ENCODE data around the gene MYD88. TPM values are rescaled to one million over a fixed set of nuclear protein-coding genes. Genes with fewer than 3 reads are reported as not detected.

MYD88 gene
- total and polyA plus RNA-seq, 2 experiments from 2014 or later: 6.7 to 32.1 TPM

GRCh38 chr3:38140326-38141172 is 2.1 kb downstream of the MYD88 start:
- peaks cover 15% of the 10 kb centered on the region; the same call in 1 of the 2 replicates for H3K4me1 ChIP-seq (ENCODE audit: insufficient read depth)
- H3K27me3 ChIP-seq (replicated peaks; ENCODE audit: insufficient read depth): no peaks in the 10 kb centered on the region
- no peaks in the 10 kb centered on the region for H3K36me3 ChIP-seq (ENCODE audit: low read depth)
- in situ Hi-C loops (cut with MboI): no loop called here
- H2AFZ ChIP-seq: no peak overlapping the region
- no peak overlapping the region for H3K27ac ChIP-seq
- H3K9me2 ChIP-seq (ENCODE audit: insufficient read depth): no peaks in the 10 kb centered on the region
- no peak overlapping the region for H3K9ac ChIP-seq
- no peak for DNase-seq
- H3K4me2 ChIP-seq (ENCODE audit: unreplicated experiment): peak overlapping the region; percentile 95
- H3K79me2 ChIP-seq (ENCODE audit: insufficient read depth): peaks cover 28% of the 10 kb centered on the region
- H3K9me3 ChIP-seq (ENCODE audit: low read depth): no peaks in the 10 kb centered on the region
- no peak overlapping the region for H3K4me3 ChIP-seq
- no peaks in the 10 kb centered on the region for H4K20me1 ChIP-seq (ENCODE audit: insufficient read depth)
- 92 to 93% methylated on average over 13 of the region's 13 CpGs for WGBS, 2 experiments (ENCODE audit: low coverage in 1 of 2, low lambda C conversion rate in 2 of 2, missing lambda C conversion rate in 2 of 2)
- TF ChIP-seq EZH2 (IDR thresholded peaks at IDR 0.05; ENCODE audit: insufficient read depth, poor library complexity, severe bottlenecking) (no peak), EZH2phosphoT487 (IDR thresholded peaks at IDR 0.05; ENCODE audit: insufficient read depth, low read depth) (no peak)
- 0 out of 2 replicates have a peak, but pooled peaks cover 8% of the 10 kb centered on the region for H3F3A ChIP-seq (ENCODE audit: insufficient read depth)

GRCh38 chr3:38141173-38141951 is 2.9 kb downstream of the MYD88 start:
- no peak overlapping the region for H3K27ac ChIP-seq
- H3K4me1 ChIP-seq (ENCODE audit: insufficient read depth): peaks cover 11% of the 10 kb centered on the region; the same call in 1 of the 2 replicates
- H3K9me3 ChIP-seq (ENCODE audit: low read depth): no peaks in the 10 kb centered on the region
- in situ Hi-C loops (cut with MboI): no loop called here
- 97% methylated on average over 7 of the region's 7 CpGs for WGBS, 2 experiments (ENCODE audit: low coverage in 1 of 2, low lambda C conversion rate in 2 of 2, missing lambda C conversion rate in 2 of 2)
- H3K36me3 ChIP-seq (ENCODE audit: low read depth): no peaks in the 10 kb centered on the region
- H3F3A ChIP-seq (ENCODE audit: insufficient read depth): 0 out of 2 replicates have a peak, but pooled peaks cover 8% of the 10 kb centered on the region
- H3K9ac ChIP-seq: no peak overlapping the region
- H3K79me2 ChIP-seq (ENCODE audit: insufficient read depth): peaks cover 20% of the 10 kb centered on the region
- H4K20me1 ChIP-seq (ENCODE audit: insufficient read depth): no peaks in the 10 kb centered on the region
- H2AFZ ChIP-seq: no peak overlapping the region
- H3K27me3 ChIP-seq (replicated peaks; ENCODE audit: insufficient read depth): no peaks in the 10 kb centered on the region
- TF ChIP-seq EZH2 (IDR thresholded peaks at IDR 0.05; ENCODE audit: insufficient read depth, poor library complexity, severe bottlenecking) (no peak), EZH2phosphoT487 (IDR thresholded peaks at IDR 0.05; ENCODE audit: insufficient read depth, low read depth) (no peak)
- H3K9me2 ChIP-seq (ENCODE audit: insufficient read depth): no peaks in the 10 kb centered on the region
- DNase-seq: no peak
- H3K4me2 ChIP-seq (ENCODE audit: unreplicated experiment): no peak overlapping the region
- H3K4me3 ChIP-seq: no peak overlapping the region

DNA sequence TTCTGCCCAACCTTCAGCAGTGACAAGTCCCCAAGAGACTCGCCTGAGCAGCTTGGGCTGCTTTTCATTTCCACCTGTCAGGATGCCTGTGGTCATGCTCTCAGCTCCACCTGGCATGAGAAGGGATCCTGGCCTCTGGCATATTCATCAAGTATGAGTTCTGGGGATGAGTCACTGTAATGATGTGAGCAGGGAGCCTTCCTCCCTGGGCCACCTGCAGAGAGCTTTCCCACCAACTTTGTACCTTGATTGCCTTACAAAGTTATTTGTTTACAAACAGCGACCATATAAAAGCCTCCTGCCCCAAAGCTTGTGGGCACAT is 3.5 kb downstream of the MYD88 start:
- H3K9me2 ChIP-seq (ENCODE audit: insufficient read depth): no peaks in the 10 kb centered on the region
- H3K4me1 ChIP-seq (ENCODE audit: insufficient read depth): peaks cover 11% of the 10 kb centered on the region; the same call in 1 of the 2 replicates
- in situ Hi-C loops (cut with MboI): no loop called here
- no peak overlapping the region for H2AFZ ChIP-seq
- DNase-seq: no peak
- TF ChIP-seq EZH2phosphoT487 (IDR thresholded peaks at IDR 0.05; ENCODE audit: insufficient read depth, low read depth) (no peak), EZH2 (IDR thresholded peaks at IDR 0.05; ENCODE audit: insufficient read depth, poor library complexity, severe bottlenecking) (no peak)
- no peak overlapping the region for H3K4me2 ChIP-seq (ENCODE audit: unreplicated experiment)
- 96% methylated on average over 2 of the region's 2 CpGs for WGBS, 2 experiments (ENCODE audit: low coverage in 1 of 2, low lambda C conversion rate in 2 of 2, missing lambda C conversion rate in 2 of 2)
- 0 out of 2 replicates have a peak, but pooled peaks cover 8% of the 10 kb centered on the region for H3F3A ChIP-seq (ENCODE audit: insufficient read depth)
- no peaks in the 10 kb centered on the region for H4K20me1 ChIP-seq (ENCODE audit: insufficient read depth)
- H3K79me2 ChIP-seq (ENCODE audit: insufficient read depth): peaks cover 15% of the 10 kb centered on the region
- H3K36me3 ChIP-seq (ENCODE audit: low read depth): no peaks in the 10 kb centered on the region
- no peak overlapping the region for H3K9ac ChIP-seq
- H3K27ac ChIP-seq: no peak overlapping the region
- H3K27me3 ChIP-seq (replicated peaks; ENCODE audit: insufficient read depth): no peaks in the 10 kb centered on the region
- H3K9me3 ChIP-seq (ENCODE audit: low read depth): no peaks in the 10 kb centered on the region
- no peak overlapping the region for H3K4me3 ChIP-seq

GRCh38 chr3:38142959-38143358 is 4.5 kb downstream of the MYD88 start:
- H4K20me1 ChIP-seq (ENCODE audit: insufficient read depth): no peaks in the 10 kb centered on the region
- in situ Hi-C loops (cut with MboI): no loop called here
- peaks cover 15% of the 10 kb centered on the region for H3K79me2 ChIP-seq (ENCODE audit: insufficient read depth)
- WGBS, 2 experiments (ENCODE audit: low coverage in 1 of 2, low lambda C conversion rate in 2 of 2, missing lambda C conversion rate in 2 of 2): 94 to 100% methylated on average over 1 of the region's 1 CpG
- H3K36me3 ChIP-seq (ENCODE audit: low read depth): no peaks in the 10 kb centered on the region
- TF ChIP-seq EZH2 (IDR thresholded peaks at IDR 0.05; ENCODE audit: insufficient read depth, poor library complexity, severe bottlenecking) (no peak), EZH2phosphoT487 (IDR thresholded peaks at IDR 0.05; ENCODE audit: insufficient read depth, low read depth) (no peak)
- 0 out of 2 replicates have a peak, but pooled peaks cover 1% of the 10 kb centered on the region for H3F3A ChIP-seq (ENCODE audit: insufficient read depth)
- no peak overlapping the region for H2AFZ ChIP-seq
- no peak overlapping the region for H3K4me3 ChIP-seq
- no peak for DNase-seq
- H3K4me2 ChIP-seq (ENCODE audit: unreplicated experiment): no peak overlapping the region
- H3K27ac ChIP-seq: no peak overlapping the region
- no peaks in the 10 kb centered on the region for H3K27me3 ChIP-seq (replicated peaks; ENCODE audit: insufficient read depth)
- peaks cover 6% of the 10 kb centered on the region; the same call in 1 of the 2 replicates for H3K4me1 ChIP-seq (ENCODE audit: insufficient read depth)
- no peaks in the 10 kb centered on the region for H3K9me2 ChIP-seq (ENCODE audit: insufficient read depth)
- no peaks in the 10 kb centered on the region for H3K9me3 ChIP-seq (ENCODE audit: low read depth)
- H3K9ac ChIP-seq: no peak overlapping the region
